Measurements from ENCODE around the gene HAL. TPM values are rescaled to one million over a fixed set of nuclear protein-coding genes. Genes with fewer than 3 reads are reported as not detected.

HAL gene
- total and polyA plus RNA-seq, 2 of the 13 experiments (the other 11 are each of a cell fraction or from before 2014, with no cell fraction given): 0.89 to 37.8 TPM

DNA sequence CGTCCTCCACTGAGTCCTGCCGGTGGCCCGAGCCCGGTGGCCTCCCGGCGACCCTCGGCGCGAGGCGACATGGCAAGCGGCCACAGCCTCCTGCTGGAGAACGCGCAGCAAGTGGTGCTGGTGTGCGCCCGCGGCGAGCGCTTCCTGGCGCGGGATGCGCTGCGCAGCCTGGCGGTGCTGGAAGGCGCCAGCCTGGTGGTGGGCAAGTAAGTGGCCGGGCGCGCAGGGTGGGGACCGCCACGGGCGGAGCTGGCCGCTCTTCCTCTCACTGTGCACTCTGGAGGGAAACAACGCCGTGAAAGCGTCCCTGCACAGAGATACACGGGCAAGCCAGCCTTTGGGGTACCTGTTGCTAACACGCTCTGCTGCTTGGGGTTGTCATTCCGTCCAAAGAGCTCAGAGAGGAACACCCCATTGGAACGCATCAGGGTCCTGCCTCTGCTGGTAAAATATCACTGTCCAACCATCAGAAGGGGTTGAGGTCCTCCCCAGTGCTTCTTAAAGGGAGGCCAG lies 52.8 kb downstream of the HAL start, which contains the start of gene AMDHD1 (continued):
- TF ChIP-seq, protein P1, sequence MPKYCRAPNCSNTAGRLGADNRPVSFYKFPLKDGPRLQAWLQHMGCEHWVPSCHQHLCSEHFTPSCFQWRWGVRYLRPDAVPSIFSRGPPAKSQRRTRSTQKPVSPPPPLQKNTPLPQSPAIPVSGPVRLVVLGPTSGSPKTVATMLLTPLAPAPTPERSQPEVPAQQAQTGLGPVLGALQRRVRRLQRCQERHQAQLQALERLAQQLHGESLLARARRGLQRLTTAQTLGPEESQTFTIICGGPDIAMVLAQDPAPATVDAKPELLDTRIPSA (CRISPR knock-in tag; IDR thresholded peaks at IDR 0.05; ENCODE audit: borderline replicate concordance): peak; percentile 24; the same call in 1 of the 2 replicates
- TF ChIP-seq ZNF678 (CRISPR knock-in tag; IDR thresholded peaks at IDR 0.05): no peak
- TF ChIP-seq DR1 (CRISPR knock-in tag; IDR thresholded peaks at IDR 0.05): peak; percentile 38; the same call in 1 of the 2 replicates
- no peak for TF ChIP-seq ZNF7 (CRISPR knock-in tag; IDR thresholded peaks at IDR 0.05)
- TF ChIP-seq NFYC (CRISPR knock-in tag; IDR thresholded peaks at IDR 0.05): no peak
- peak; percentile 23; the same call in 1 of the 2 replicates for TF ChIP-seq ZNF782 (CRISPR knock-in tag; IDR thresholded peaks at IDR 0.05; ENCODE audit: borderline replicate concordance)
- TF ChIP-seq TP53 (CRISPR knock-in tag; conservative IDR thresholded peaks at IDR 0.05): no peak
- no peak; the same call in 1 of the 2 replicates for TF ChIP-seq ZSCAN21 (CRISPR knock-in tag; IDR thresholded peaks at IDR 0.05; ENCODE audit: borderline replicate concordance)
- no peak for TF ChIP-seq TSC22D2 (CRISPR knock-in tag; IDR thresholded peaks at IDR 0.05; ENCODE audit: borderline replicate concordance)
- no peak for TF ChIP-seq SMAD9 (CRISPR knock-in tag; IDR thresholded peaks at IDR 0.05)
- no peak for TF ChIP-seq FOSL1 (CRISPR knock-in tag; IDR thresholded peaks at IDR 0.05; ENCODE audit: borderline replicate concordance)
- no peak for TF ChIP-seq MBD4 (IDR thresholded peaks at IDR 0.05; ENCODE audit: borderline replicate concordance, low read length)
- no peak for TF ChIP-seq MIER3 (CRISPR knock-in tag; IDR thresholded peaks at IDR 0.05; ENCODE audit: borderline replicate concordance)
- no peak for TF ChIP-seq ZNF781 (CRISPR knock-in tag; IDR thresholded peaks at IDR 0.05; ENCODE audit: borderline replicate concordance, not compliant biosample characterization)
- peak; percentile 12; the same call in 1 of the 2 replicates for TF ChIP-seq ZMYM3 (CRISPR knock-in tag; IDR thresholded peaks at IDR 0.05)
- peak; percentile 82 for TF ChIP-seq ATF7-NPFF (CRISPR knock-in tag; IDR thresholded peaks at IDR 0.05; ENCODE audit: low read depth)
- 0 out of 2 replicates have a peak, but pooled peaks have one; percentile 58 for TF ChIP-seq DNMT1 (CRISPR knock-in tag; IDR thresholded peaks at IDR 0.05)
- no peak for TF ChIP-seq ZNF878 (CRISPR knock-in tag; IDR thresholded peaks at IDR 0.05)
- no peak for TF ChIP-seq TCF12 (IDR thresholded peaks at IDR 0.05)
- 0 out of 2 replicates have a peak, but pooled peaks have one; percentile 33 for TF ChIP-seq TCF12 (CRISPR knock-in tag; IDR thresholded peaks at IDR 0.05)
- TF ChIP-seq, protein P2, sequence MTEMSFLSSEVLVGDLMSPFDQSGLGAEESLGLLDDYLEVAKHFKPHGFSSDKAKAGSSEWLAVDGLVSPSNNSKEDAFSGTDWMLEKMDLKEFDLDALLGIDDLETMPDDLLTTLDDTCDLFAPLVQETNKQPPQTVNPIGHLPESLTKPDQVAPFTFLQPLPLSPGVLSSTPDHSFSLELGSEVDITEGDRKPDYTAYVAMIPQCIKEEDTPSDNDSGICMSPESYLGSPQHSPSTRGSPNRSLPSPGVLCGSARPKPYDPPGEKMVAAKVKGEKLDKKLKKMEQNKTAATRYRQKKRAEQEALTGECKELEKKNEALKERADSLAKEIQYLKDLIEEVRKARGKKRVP (CRISPR knock-in tag; IDR thresholded peaks at IDR 0.05): 0 out of 4 replicates have a peak, but pooled peaks of 1 of the 2 experiments have one; percentile 42
- no peak; the same call in 1 of the 2 replicates for TF ChIP-seq SATB2 (CRISPR knock-in tag; IDR thresholded peaks at IDR 0.05)
- TF ChIP-seq ZNF441 (CRISPR knock-in tag; IDR thresholded peaks at IDR 0.05; ENCODE audit: borderline replicate concordance): no peak
- no peak for TF ChIP-seq ZNF83 (CRISPR knock-in tag; IDR thresholded peaks at IDR 0.05; ENCODE audit: borderline replicate concordance)
- no peak for TF ChIP-seq ZC3H4 (CRISPR knock-in tag; IDR thresholded peaks at IDR 0.05; ENCODE audit: borderline replicate concordance)
- no peak for TF ChIP-seq YEATS2 (CRISPR knock-in tag; IDR thresholded peaks at IDR 0.05; ENCODE audit: borderline replicate concordance)
- TF ChIP-seq ZNF747 (CRISPR knock-in tag; IDR thresholded peaks at IDR 0.05; ENCODE audit: borderline replicate concordance): no peak
- no peak for TF ChIP-seq STAT5B (CRISPR knock-in tag; IDR thresholded peaks at IDR 0.05)
- TF ChIP-seq ZNF10 (CRISPR knock-in tag; IDR thresholded peaks at IDR 0.05; ENCODE audit: borderline replicate concordance, low read depth): no peak
- no peak for TF ChIP-seq ZNF598 (CRISPR knock-in tag; IDR thresholded peaks at IDR 0.05; ENCODE audit: borderline replicate concordance)
- TF ChIP-seq ZMYM2 (CRISPR knock-in tag; IDR thresholded peaks at IDR 0.05): no peak
- TF ChIP-seq TGIF2 (CRISPR knock-in tag; IDR thresholded peaks at IDR 0.05): 0 out of 2 replicates have a peak, but pooled peaks have one; percentile 15
- TF ChIP-seq ZNF772 (CRISPR knock-in tag; IDR thresholded peaks at IDR 0.05): peak; percentile 62; the same call in 1 of the 2 replicates
